Measurements from ENCODE around the gene AZI2. TPM values are rescaled to one million over a fixed set of nuclear protein-coding genes. Genes with fewer than 3 reads are reported as not detected.

The AZI2 gene
- total and polyA plus RNA-seq, 10 of the 15 experiments (the other 5 are each of a cell fraction or from before 2014, with no cell fraction given) = 19.9 to 91.7 (median 35.5) TPM

- Histone ChIP-seq H3K9me3 (replicated peaks; ENCODE audit: control insufficient read depth, insufficient read depth, low read length) (no peaks in the 10 kb centered on the region), H3K4me1 (ENCODE audit: control insufficient read depth, insufficient read depth, low read length) (no peaks in the 10 kb centered on the region), H3K27me3 (replicated peaks in 1 of 2; ENCODE audit: control insufficient read depth in 2 of 2, insufficient read depth in 2 of 2, low read length in 1 of 2) (no peaks in the 10 kb centered on the region), H3K79me2 (ENCODE audit: control insufficient read depth, insufficient read depth, low read length) (no peaks in the 10 kb centered on the region), H3K27ac (ENCODE audit: control insufficient read depth, insufficient read depth) (no peak overlapping the region), H4K20me1 (ENCODE audit: control insufficient read depth, insufficient read depth) (no peaks in the 10 kb centered on the region), H3K4me3 (no peak overlapping the region), H3K36me3 (ENCODE audit: control insufficient read depth in 2 of 2, insufficient read depth in 2 of 2, low read length in 1 of 2) (peaks cover 0 to 10% of the 10 kb centered on the region in 2 experiments; a peak in 2 of 4 replicates), H3K4me2 (ENCODE audit: control insufficient read depth, insufficient read depth) (no peak overlapping the region), H2AFZ (ENCODE audit: control insufficient read depth, low read depth, low read length) (no peak overlapping the region), H3K9ac (ENCODE audit: control insufficient read depth, insufficient read depth, low read length) (no peak overlapping the region)
- intact Hi-C loops (cut with micrococcal nuclease; ENCODE audit: unreplicated experiment) (no loop called here), in situ Hi-C loops (cut with MboI) (no loop called here)
- ChIA-PET RAD21 (ENCODE audit: unreplicated experiment) (interaction anchor here (0.8 to 2.7 kb wide), 10 partner anchors 11 to 609 kb away, joined by 3 to 21 read pairs (median 5); partner anchors contain the start of gene EOMES), SMC1A (ENCODE audit: uncharacterized antibody, unreplicated experiment) (interaction anchor here (0.7 to 3.6 kb wide), 18 partner anchors 9 to 639 kb away, joined by 3 to 21 read pairs (median 4); no protein-coding TSS in a partner anchor), POLR2A (interaction anchor here (0.6 to 1.6 kb wide), 3 partner anchors 393 to 640 kb away, joined by 3 to 8 read pairs (median 4); no protein-coding TSS in a partner anchor), CTCF (interaction anchor here (1.1 to 2.9 kb wide), 15 partner anchors 9 to 1009 kb away, joined by 3 to 9 read pairs (median 5); no protein-coding TSS in a partner anchor)
- BruUV-seq (replicated peaks) = no TSS peak
- no peak for DNase-seq (ENCODE audit: low read depth, low spot score)
- TF ChIP-seq SP1 (IDR thresholded peaks at IDR 0.05; ENCODE audit: low read depth, low read length) = no peak
- TF ChIP-seq IRF5 (IDR thresholded peaks at IDR 0.05; ENCODE audit: borderline replicate concordance) = no peak
- TF ChIP-seq PKNOX1 (IDR thresholded peaks at IDR 0.05) = no peak
- no peak for TF ChIP-seq RFX5 (IDR thresholded peaks at IDR 0.05; ENCODE audit: low read depth, low read length)
- no peak for FAIRE-seq
- no peak for ATAC-seq
These were observed 27.6 kb downstream of the AZI2 start for GRCh38 chr3:28320981-28321380.

All from GM12878 (cell line).